Measurements from ENCODE around the gene NSUN3. TPM values are rescaled to one million over a fixed set of nuclear protein-coding genes. Genes with fewer than 3 reads are reported as not detected.

NSUN3 gene
- polyA plus RNA-seq, 12 donors = 6.4 to 11.4 (median 8.2) TPM; not detected in 2

GRCh38 chr3:94118390-94118789 is 55.5 kb downstream of the NSUN3 start:
- no peak for DNase-seq

GRCh38 chr3:94121161-94121560 is 58.3 kb downstream of the NSUN3 start:
- DNase-seq = no peak

GRCh38 chr3:94127115-94127514 is 64.3 kb downstream of the NSUN3 start:
- no peak for DNase-seq

GRCh38 chr3:94130690-94131089 is 67.8 kb downstream of the NSUN3 start:
- DNase-seq = no peak

- no peak for DNase-seq
Observed at GRCh38 chr3:94132777-94133176, 69.9 kb downstream of the NSUN3 start.

GRCh38 chr3:94136133-94136532 is 73.3 kb downstream of the NSUN3 start:
- DNase-seq = no peak

GRCh38 chr3:94137377-94137776 is 74.5 kb downstream of the NSUN3 start:
- no peak for DNase-seq

GRCh38 chr3:94146455-94146854 is 83.6 kb downstream of the NSUN3 start:
- DNase-seq = no peak

GRCh38 chr3:94147012-94147411 is 84.2 kb downstream of the NSUN3 start:
- DNase-seq = no peak

- DNase-seq = no peak
Observed at GRCh38 chr3:94150113-94150512, 87.3 kb downstream of the NSUN3 start.

GRCh38 chr3:94156626-94157025 is 93.8 kb downstream of the NSUN3 start:
- no peak for DNase-seq

GRCh38 chr3:94158512-94158911 is 95.7 kb downstream of the NSUN3 start:
- no peak for DNase-seq

- no peak for DNase-seq
Observed at GRCh38 chr3:94159062-94159828, 96.4 kb downstream of the NSUN3 start.

- DNase-seq = no peak
Observed at GRCh38 chr3:94162700-94163099, 99.8 kb downstream of the NSUN3 start.

GRCh38 chr3:94167346-94167745 is 104.5 kb downstream of the NSUN3 start:
- DNase-seq = no peak

GRCh38 chr3:94167796-94168195 is 104.9 kb downstream of the NSUN3 start:
- no peak for DNase-seq

- DNase-seq = no peak
Observed at GRCh38 chr3:94171954-94172353, 109.1 kb downstream of the NSUN3 start.

- DNase-seq = no peak
Observed at GRCh38 chr3:94172695-94173310, 109.9 kb downstream of the NSUN3 start.

- DNase-seq = no peak
Observed at GRCh38 chr3:94173673-94174434, 111.0 kb downstream of the NSUN3 start.

GRCh38 chr3:94175677-94176076 is 112.8 kb downstream of the NSUN3 start:
- DNase-seq = no peak

GRCh38 chr3:94176988-94177745 is 114.3 kb downstream of the NSUN3 start:
- no peak for DNase-seq

Measured in muscle of arm (tissue), 12 donors.